Panc1 (cell line): ENCODE measurements around the gene ZNF500. TPM values are rescaled to one million over a fixed set of nuclear protein-coding genes. Genes with fewer than 3 reads are reported as not detected.

Source experiments
- ATAC-seq: fragments of 200-7000 bp; cut with Tn5 transposase; 2 replicates; pipeline ENCODE4 v1.9.1; 2020; ENCODE audit warnings: mild to moderate bottlenecking, moderate library complexity
- BruUV-seq: library from RNA; stranded (reverse); fragments of 400-500 nt; replicated peaks from 2 replicates; lab custom pipeline; 2021; lab: Mats Ljungman, UMichigan
- CTCF ChIA-PET: fragments of 300-600 bp; sonication (Branson Sonifier 250); formaldehyde crosslinking; loops from one replicate; lab custom pipeline; 2022; ENCODE audit warnings: antibody characterized with exemption; lab: Charles Lee
- POLR2A ChIA-PET: fragments of 300-600 bp; sonication (Branson Sonifier 250); formaldehyde crosslinking; loops from one replicate; lab custom pipeline; 2022; ENCODE audit warnings: antibody characterized with exemption; lab: Charles Lee
- DNase-seq: peaks from one replicate; pipeline ENCODE4 v3.0.0-alpha.2; 2010; ENCODE audit warnings: low read depth, low spot score
- H3K27ac ChIP-seq: 2 replicates; pipeline ENCODE4 v1.5.1; 2011; ENCODE audit warnings: mild to moderate bottlenecking, low read length, inconsistent platforms
- H3K27me3 ChIP-seq: fragments of 200-500 bp; sonication (Bioruptor generic); 2 replicates; pipeline ENCODE4 v1.6.0; 2014; ENCODE audit warnings: low read length, inconsistent platforms; ENCODE audit not compliant: control insufficient read depth, insufficient read depth
- H3K36me3 ChIP-seq: fragments of 200-500 bp; sonication (Bioruptor generic); 2 replicates; pipeline ENCODE4 v1.5.1; 2014; ENCODE audit warnings: inconsistent platforms, mild to moderate bottlenecking, low read length, moderate library complexity; ENCODE audit not compliant: control insufficient read depth, insufficient read depth
- H3K4me1 ChIP-seq: 2 replicates; pipeline ENCODE4 v1.5.1; 2011; ENCODE audit warnings: inconsistent platforms, mild to moderate bottlenecking, low read length, moderate library complexity; ENCODE audit not compliant: control insufficient read depth, insufficient read depth
- H3K4me3 ChIP-seq, 2 experiments: 2 replicates each; pipeline ENCODE4 v1.5.1; 2011 to 2012; ENCODE audit warnings: low read depth in 2 of 2, low read length in 2 of 2, mild to moderate bottlenecking in 2 of 2, inconsistent platforms in 1 of 2, moderate library complexity in 1 of 2
- H3K9me3 ChIP-seq: fragments of 200-500 bp; sonication (Bioruptor generic); 2 replicates; pipeline ENCODE4 v1.5.1; 2014; ENCODE audit warnings: low read depth, mild to moderate bottlenecking, inconsistent platforms, low read length, moderate library complexity; ENCODE audit not compliant: control insufficient read depth, insufficient read depth
- POLR2AphosphoS5 ChIP-seq: IDR thresholded peaks from 2 replicates; pipeline ENCODE4 v1.6.1; 2012; ENCODE audit warnings: mild to moderate bottlenecking, low read depth, low read length, moderate library complexity
- SIN3A ChIP-seq: IDR thresholded peaks from 2 replicates; pipeline ENCODE4 v1.6.1; 2012; ENCODE audit warnings: low read depth, mild to moderate bottlenecking, low read length, moderate library complexity, borderline replicate concordance; ENCODE audit not compliant: insufficient read depth
- TCF7L2 ChIP-seq: IDR thresholded peaks from 2 replicates; pipeline ENCODE4 v1.6.1; 2011; ENCODE audit warnings: mild to moderate bottlenecking, low read depth, low read length, inconsistent platforms
- in situ Hi-C: cut with HindIII; loops from 2 replicates; pipeline ENCODE4 v1.10.0; 2016; ENCODE audit warnings: low sequenced_read_pairs, low pct_unique_long_range_greater_than_20kb
- intact Hi-C: fragments of 100-400 bp; cut with micrococcal nuclease; formaldehyde crosslinking; loops from one replicate; pipeline ENCODE4 v1.10.0; 2022; ENCODE audit not compliant: unreplicated experiment
- total RNA-seq: library from RNA; stranded (reverse); gene quantifications from one replicate; pipeline ENCODE4 v1.2.1, GENCODE V29; 2021; ENCODE audit not compliant: unreplicated experiment
- TF ChIP-seq, protein P1 (sequence below): fragments of 450-650 bp; IDR thresholded peaks from 2 replicates; pipeline ENCODE4 v1.5.1; 2017; ENCODE audit warnings: mild to moderate bottlenecking
- TF ChIP-seq, protein P2 (sequence below), 2 experiments: IDR thresholded peaks; 2 replicates each; pipeline ENCODE4 v1.6.1; 2011 to 2012; ENCODE audit warnings: low read depth in 2 of 2, control low read depth in 1 of 2, low read length in 1 of 2, mild to moderate bottlenecking in 1 of 2, moderate library complexity in 1 of 2; ENCODE audit not compliant: insufficient read depth in 1 of 2

ZNF500 gene
- total RNA-seq, 1 experiment from 2014 or later: 25.8 TPM

DNA sequence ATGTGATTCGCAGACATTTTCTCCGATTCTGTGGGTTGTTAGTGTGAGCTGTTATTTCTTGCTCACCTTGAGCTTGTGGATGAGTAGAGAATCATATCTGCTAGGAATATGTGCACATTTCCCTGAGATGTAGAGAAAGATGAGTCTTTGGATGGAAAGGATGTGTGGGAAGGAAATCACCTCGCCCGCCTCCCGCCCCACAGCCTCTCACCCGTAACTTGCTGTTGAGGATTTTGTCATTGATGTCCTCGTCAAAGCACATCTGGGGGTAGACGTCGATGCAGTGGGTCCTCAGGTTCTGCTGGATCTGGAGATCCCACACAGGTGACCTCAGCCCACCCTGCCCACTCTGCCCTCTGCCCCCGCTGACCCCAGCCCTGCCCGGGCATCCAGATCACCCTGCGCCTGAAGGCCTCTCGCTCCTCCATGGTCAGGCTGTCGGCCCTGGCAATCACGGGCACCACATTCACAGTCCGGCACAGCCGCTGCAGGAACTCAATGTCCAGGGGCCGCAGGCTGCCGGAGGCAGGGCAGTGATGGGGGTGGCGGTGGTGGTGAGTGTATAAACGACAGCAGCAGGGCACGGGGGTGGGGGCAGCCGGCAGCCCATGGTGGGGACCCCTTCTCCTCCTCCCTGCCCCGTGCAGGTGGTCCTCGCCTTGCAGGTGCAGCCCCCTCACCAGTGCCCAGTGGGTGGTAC is 16.4 kb upstream of the ZNF500 start:
- H3K9me3 ChIP-seq: no peaks in the 10 kb centered on the region
- H3K27ac ChIP-seq: no peak overlapping the region
- BruUV-seq: no TSS peak
- H3K4me3 ChIP-seq: no peak overlapping the region
- peaks cover 7% of the 10 kb centered on the region; the same call in 1 of the 2 replicates for H3K4me1 ChIP-seq
- H3K27me3 ChIP-seq: no peaks in the 10 kb centered on the region
- TF ChIP-seq TCF7L2 (no peak), POLR2AphosphoS5 (no peak), SIN3A (no peak)
- TF ChIP-seq, protein P1, sequence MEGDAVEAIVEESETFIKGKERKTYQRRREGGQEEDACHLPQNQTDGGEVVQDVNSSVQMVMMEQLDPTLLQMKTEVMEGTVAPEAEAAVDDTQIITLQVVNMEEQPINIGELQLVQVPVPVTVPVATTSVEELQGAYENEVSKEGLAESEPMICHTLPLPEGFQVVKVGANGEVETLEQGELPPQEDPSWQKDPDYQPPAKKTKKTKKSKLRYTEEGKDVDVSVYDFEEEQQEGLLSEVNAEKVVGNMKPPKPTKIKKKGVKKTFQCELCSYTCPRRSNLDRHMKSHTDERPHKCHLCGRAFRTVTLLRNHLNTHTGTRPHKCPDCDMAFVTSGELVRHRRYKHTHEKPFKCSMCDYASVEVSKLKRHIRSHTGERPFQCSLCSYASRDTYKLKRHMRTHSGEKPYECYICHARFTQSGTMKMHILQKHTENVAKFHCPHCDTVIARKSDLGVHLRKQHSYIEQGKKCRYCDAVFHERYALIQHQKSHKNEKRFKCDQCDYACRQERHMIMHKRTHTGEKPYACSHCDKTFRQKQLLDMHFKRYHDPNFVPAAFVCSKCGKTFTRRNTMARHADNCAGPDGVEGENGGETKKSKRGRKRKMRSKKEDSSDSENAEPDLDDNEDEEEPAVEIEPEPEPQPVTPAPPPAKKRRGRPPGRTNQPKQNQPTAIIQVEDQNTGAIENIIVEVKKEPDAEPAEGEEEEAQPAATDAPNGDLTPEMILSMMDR: no peak
- TF ChIP-seq, protein P2, sequence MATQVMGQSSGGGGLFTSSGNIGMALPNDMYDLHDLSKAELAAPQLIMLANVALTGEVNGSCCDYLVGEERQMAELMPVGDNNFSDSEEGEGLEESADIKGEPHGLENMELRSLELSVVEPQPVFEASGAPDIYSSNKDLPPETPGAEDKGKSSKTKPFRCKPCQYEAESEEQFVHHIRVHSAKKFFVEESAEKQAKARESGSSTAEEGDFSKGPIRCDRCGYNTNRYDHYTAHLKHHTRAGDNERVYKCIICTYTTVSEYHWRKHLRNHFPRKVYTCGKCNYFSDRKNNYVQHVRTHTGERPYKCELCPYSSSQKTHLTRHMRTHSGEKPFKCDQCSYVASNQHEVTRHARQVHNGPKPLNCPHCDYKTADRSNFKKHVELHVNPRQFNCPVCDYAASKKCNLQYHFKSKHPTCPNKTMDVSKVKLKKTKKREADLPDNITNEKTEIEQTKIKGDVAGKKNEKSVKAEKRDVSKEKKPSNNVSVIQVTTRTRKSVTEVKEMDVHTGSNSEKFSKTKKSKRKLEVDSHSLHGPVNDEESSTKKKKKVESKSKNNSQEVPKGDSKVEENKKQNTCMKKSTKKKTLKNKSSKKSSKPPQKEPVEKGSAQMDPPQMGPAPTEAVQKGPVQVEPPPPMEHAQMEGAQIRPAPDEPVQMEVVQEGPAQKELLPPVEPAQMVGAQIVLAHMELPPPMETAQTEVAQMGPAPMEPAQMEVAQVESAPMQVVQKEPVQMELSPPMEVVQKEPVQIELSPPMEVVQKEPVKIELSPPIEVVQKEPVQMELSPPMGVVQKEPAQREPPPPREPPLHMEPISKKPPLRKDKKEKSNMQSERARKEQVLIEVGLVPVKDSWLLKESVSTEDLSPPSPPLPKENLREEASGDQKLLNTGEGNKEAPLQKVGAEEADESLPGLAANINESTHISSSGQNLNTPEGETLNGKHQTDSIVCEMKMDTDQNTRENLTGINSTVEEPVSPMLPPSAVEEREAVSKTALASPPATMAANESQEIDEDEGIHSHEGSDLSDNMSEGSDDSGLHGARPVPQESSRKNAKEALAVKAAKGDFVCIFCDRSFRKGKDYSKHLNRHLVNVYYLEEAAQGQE (IDR thresholded peaks at IDR 0.05; ENCODE audit: insufficient read depth in 1 of 2, low read depth in 2 of 2, low read length in 1 of 2): no peak
- CTCF ChIA-PET: no interaction called here
- POLR2A ChIA-PET: interaction anchor here (0.7 kb wide), 1 partner anchor 14 kb away, joined by 3 read pairs; no protein-coding TSS in a partner anchor
- DNase-seq (no peak), ATAC-seq (no peak)
- in situ Hi-C loops: no loop called here
- intact Hi-C loops: no loop called here
- no peaks in the 10 kb centered on the region for H3K36me3 ChIP-seq

DNA sequence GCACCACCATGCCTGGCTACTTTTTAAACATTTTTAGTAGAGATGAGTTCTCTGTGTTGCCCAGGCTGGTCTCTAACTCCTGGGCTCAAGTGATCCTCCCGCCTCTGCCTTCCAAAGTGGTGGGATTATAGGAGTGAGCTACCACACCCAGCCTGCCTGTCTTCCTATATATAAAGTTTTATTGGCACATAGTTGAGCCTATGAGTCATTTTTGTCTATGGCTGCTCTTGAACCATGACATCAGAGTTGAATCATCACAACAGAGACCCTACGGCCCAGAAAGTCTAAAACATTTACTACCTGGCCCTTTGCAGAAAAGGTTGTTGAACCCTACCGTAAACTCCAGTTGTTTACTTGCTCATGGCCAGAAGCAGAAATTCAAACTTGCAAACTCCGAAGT is 13.3 kb upstream of the ZNF500 start:
- CTCF ChIA-PET: no interaction called here

More for the DNA sequence above, 13.3 kb upstream of the ZNF500 start:
- POLR2A ChIA-PET: no interaction called here
- no peak for DNase-seq
- H3K36me3 ChIP-seq: no peaks in the 10 kb centered on the region
- no peaks in the 10 kb centered on the region for H3K9me3 ChIP-seq
- in situ Hi-C loops (no loop called here), intact Hi-C loops (no loop called here)
- H3K4me1 ChIP-seq: 0 out of 2 replicates have a peak, but pooled peaks cover 3% of the 10 kb centered on the region
- H3K27me3 ChIP-seq: no peaks in the 10 kb centered on the region
- no peak for ATAC-seq
- no peak overlapping the region for H3K4me3 ChIP-seq
- no TSS peak for BruUV-seq
- TF ChIP-seq SIN3A: no peak
- TF ChIP-seq POLR2AphosphoS5: no peak
- TF ChIP-seq TCF7L2: no peak
- TF ChIP-seq, protein P1: no peak
- TF ChIP-seq, protein P2 (IDR thresholded peaks at IDR 0.05; ENCODE audit: insufficient read depth in 1 of 2, low read depth in 2 of 2, low read length in 1 of 2): no peak
- H3K27ac ChIP-seq: no peak overlapping the region
